HG03108 (cell line): ENCODE data around the gene RFLNA.

Experiments
- ATAC-seq: cut with Tn5 transposase; IDR thresholded peaks from one replicate; pipeline ENCODE4 v1.9.1; 2021; ENCODE audit warnings: moderate library complexity; ENCODE audit not compliant: unreplicated experiment

Gene RFLNA, protein sequence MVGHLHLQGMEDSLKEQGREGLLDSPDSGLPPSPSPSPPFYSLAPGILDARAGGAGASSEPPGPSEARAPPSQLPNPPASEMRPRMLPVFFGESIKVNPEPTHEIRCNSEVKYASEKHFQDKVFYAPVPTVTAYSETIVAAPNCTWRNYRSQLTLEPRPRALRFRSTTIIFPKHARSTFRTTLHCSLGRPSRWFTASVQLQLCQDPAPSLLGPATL

DNA sequence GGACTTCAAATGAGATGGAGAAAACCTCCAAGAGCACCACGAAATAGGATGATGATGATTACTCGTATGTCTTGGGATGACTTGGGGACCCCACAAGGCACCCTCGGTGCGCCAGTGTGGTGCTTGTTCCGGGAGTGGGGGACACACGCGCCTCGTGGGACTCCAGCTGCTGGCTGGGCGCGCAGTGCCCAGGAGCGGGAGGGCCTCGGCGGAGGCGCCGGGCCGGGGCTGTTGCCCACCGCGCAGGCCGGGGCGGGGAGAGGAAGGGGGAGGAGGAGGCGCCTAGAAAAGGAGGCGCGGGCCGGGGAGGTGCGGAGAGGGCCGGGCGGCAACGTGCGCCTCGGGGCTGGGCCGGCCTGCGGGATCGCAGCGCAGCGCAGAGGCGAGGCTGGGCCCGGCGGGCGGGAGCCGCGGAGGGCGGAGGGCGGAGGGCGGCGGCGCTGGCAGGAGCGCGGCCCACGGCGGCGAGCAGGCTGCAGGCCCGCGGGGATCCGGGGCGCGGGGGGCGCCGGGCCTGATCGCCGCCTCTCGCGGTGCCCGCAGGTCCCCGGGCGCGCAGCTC is at the start of gene RFLNA:
RFLNA (plus strand) TSS at position 314 of the 562 bp plus-strand sequence. CDS start 337 bp downstream, outside the sequence.
- no peak for ATAC-seq

DNA sequence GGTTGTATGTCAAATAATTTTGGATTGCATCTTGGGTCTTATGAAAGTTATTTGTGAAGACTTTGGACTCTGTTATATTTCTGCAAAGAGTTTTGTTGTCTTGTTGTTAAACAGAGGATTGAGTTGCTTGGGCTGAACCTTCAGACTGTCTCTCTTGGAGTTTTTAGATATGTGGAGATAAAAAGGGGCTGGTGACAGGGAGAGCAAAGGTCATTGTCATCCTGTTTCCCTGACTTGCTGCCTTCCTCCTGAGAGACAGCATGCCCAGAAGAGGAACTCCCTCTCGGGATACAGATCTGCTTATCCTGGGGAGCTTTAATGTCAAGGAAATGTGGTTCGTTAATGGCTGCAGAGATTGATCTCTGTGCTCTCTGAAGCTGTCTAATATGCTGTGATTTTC is 47.6 kb upstream of the RFLNA start:
- no peak for ATAC-seq

DNA sequence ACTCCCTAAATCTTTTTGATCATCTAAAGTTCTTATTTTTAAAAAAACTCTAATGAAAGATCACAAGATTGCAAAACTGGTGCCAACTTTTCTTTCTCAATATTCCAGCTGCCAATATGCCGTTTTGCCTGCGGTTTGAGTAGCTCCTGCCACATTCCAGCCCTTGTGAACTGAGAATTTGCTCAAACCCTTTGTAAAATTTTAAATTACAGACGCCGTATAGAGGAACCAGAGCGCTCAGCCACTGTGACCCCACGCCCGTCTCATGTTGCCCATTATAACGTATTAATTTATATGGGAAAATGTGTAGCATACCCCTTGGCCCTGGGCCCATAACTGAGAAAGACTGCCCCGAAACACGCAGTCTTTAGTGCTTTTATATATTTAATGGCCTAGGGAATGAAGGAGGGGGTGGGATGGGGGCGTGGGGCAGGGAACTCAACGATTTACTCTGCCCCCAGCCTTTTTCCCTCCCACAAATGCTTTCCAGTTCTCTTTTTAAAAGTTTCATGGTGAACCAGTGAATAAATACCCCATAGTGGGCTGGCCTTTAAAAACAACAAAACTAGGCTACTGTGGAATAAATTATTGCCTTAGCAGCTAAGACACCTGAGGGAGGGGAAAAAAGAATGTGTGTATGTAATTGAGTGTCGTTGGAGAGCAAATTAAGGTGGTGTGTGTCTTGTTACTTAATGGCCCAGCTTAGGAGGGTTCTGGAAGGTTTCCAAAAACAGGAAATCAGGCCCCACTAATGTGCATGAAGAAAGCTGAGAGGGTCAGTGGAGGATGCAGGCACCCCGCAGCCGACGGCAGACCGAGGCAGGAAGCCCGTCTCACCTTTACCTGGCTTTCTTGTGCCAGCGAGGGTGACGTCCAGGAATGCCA is 45.7 kb upstream of the RFLNA start:
- no peak for ATAC-seq

DNA sequence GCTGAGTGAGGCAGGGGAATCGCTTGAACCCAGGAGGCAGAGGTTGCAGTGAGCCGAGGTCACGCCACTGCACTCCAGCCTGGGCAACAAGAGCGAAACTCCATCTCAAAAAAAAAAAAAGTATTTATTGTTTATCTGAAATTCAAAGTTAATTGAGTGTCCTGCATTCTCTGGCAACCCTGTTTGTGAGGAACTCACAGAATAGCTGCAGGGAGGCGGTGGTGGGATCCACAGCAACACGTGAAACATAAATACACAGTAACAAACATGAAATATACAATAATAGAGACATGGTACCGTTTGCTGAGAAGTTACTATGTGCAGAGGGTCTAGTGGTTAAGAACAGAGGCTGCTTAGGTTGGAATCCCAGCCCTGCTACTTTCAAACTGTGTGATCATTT is 43.7 kb upstream of the RFLNA start:
- no peak for ATAC-seq

DNA sequence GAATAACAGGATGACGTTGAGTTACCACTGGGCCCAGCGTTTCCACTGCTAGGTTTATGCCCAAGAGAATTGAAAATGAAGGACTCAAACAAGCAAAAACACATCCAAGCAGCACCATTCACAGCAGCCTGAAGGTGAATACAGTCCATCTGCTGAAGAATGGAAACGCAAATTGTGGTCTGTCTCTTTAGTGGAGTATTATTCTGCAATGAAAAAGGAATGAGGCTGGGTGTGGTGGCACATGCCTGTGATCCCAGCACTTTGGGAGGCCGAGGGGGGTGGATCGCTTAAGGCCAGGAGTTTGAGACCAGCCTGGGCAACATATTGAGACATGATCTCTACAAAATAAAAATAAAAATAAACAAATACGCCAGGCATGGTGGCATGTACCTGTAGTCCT is 41.9 kb upstream of the RFLNA start:
- no peak for ATAC-seq

DNA sequence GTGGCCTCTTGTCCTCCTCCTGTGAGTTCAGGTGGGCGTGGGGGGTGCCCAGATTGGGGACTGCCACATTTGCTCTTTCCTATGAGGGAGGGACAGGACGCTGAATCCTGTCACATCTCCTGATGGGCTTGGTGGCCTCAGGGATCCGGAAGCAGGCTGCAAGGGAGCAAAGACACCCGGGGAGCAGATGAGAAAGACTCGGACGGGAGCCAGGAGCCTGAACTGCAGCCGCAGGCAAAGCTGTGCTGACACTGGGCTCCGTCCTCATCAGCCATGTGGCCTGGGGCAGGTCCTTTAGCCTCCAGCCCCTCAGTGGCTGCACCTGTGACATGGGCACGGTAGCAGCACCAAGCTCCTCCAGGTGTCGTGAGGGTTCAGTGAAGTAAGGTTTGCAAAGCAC is 40.8 kb upstream of the RFLNA start:
- ATAC-seq = no peak

DNA sequence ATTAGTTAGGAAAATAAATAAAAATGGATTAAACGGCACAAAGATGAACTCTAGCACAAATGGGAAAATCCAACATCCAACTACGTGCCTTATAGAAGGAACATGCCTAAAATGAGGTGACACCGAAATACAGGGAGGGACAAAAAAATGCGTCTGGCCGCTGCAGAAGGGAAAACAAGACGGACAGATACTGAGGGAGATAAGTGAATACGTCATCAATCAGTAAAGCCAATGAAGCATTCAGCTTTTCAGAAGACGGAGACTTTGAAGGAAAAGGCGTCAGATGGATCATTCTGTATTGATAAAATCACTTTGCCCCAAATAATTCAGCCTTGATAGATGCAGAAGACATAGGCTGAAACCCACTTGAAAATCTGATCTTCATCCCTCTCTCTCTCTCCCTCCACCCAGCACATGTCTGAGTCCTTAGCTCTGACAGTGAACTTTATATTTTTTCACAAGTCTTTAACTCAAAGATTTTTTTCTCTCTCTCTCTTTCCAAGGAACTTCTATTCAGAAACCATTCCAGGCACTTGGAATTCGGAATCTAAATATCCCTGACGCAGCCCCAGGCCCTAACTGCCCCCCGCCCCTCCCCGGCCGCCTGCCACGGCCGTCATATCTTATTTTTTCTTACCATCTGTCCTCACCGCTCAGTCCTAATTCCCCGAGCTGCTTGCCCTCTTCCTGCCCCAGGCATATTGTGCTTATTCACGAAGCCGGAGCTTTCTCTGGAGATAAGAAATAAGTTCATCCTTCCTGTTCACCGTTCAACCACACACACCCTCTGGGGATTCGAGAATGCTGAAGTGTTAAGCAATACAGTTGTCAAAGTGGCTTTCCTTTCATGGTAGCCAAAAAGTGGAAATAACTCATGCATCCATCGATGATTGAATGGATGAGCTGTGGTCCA is 35.5 kb upstream of the RFLNA start:
- ATAC-seq = no peak

DNA sequence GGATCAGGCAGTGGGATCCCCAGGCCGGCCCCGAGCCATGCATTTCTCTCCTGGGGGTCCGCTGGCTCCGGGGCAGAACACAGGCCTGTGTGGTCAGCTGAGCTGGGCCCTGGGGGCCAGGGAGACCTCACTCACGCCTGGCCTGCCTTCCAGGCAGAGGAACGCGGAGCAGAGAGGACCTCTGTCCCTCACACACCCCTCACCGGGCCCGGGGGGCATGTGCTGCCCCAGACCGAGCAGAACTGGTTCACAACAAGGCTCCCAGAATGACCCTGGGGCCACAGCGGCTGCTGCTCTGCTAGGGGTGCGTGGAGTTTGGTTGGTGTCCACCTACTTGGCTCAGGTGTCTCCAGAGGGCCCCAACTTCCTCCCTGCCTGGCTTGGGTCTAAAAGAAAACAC is 33.0 kb upstream of the RFLNA start:
- no peak for ATAC-seq

DNA sequence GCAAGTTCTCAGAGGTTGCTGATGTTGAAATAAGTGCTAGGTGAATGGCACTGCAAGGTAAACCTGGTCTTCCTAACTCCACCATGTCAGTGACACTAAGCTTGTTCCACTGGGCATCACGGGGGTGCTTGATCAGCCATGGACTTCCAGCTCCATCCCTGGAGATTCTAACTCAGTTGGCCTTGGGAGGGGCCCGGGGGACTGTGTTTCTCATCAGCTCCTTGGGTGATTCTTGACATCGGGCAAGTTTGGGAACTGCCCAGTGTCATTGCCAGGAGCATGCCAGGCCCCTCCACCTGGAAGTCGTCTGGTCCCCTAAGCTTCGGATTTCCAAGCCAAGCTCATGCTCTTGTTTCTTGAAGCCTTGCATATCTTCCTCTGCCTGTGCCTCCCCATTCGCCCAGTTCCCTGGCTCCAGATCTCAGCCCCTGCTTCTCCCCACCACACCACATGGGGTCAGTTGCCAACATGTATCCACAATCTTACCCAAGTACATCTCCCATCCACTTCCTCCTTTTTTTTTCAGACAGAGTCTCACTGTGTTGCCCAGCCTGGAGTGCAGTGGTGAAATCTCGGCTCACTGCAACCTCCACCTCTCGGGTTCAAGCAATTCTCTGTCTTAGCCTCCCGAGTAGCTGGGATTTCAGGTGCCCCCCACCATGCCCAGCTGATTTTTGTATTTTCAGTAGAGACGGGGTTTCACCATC is 30.7 kb upstream of the RFLNA start:
- no peak for ATAC-seq

DNA sequence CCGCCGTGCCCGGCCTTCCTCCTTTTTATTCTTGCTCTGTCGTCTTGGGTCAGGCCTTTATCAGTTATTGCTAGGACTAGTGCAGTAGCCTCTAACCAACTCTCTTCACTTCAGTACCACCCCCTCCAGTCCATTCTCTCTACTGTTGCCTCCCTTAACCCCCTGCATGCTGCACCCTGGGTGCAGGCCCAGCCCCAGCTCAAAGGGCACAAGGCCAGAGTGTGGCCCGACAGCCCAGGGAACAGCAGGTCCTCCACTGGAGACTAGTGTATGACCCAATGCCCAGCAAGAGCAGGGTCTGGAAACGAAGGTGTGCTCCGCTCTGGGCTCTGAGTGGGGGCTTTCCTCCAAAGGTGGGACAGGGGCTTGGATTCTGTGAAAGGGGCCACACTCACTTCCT is 30.0 kb upstream of the RFLNA start:
- ATAC-seq = no peak

DNA sequence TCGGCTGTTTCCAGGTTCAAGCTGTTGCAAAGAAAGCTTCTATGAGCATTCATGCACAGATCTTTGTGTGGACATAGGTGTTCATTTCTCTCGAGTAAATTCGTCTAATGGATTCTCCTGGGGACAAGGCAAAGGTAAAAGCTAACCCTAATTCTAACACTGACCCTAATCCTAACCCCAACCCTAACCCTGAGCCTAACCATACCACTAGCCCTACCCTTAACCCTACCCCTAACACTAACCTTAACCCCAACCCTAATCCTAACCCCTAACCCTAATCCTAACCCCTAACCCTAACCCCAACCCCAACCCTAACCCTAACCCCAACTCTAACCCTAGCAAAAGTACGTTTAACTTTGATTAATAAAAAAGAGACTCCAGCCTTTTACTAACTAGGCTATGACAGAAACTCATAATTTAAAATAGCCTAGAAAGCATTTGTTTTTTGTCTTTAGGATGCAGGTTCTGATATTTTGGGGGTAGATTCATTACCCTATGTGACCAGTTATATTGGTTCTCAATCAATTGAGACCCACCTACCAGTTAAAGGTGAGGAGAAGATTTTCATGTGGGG is 27.6 kb upstream of the RFLNA start:
- ATAC-seq = no peak

DNA sequence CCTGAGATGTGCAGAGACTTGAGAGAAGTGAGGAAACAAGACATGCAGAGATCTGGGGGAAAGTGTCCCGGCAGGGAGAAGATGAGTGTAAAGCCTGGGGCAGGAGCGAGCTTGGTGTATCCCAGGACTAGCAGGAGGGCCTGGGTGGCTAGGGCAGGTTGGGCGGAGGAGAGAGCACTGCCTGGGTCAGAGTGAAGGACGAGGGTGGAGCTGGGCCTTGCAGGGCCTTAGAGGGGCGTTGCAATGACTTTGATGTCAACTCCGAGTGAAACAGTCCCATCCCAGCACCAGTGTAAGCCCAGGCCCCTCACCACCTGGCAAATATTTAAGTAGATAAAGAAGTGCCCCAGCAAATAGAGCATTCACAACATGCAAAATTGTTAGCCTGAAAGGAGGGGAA is 24.2 kb upstream of the RFLNA start:
- ATAC-seq = no peak

DNA sequence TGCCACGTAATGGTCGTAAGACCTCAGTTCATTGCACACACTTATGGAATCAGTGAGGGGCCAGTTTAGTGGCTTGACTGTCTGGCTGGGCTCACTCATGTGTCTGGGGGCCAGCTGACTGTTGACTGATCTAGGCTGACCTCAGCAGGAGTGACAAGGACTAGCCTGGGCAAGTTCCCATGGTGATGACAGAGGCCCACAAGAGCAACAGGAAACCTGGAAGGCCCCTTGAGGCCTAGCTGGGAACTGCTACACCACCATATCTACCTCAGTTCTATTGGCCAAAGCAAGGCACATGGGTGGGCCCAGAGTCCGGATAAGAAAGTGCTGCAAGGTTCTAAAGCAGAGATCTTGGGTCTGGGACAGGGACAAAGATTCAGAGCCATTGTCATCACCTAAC is 21.3 kb upstream of the RFLNA start:
- ATAC-seq = no peak

DNA sequence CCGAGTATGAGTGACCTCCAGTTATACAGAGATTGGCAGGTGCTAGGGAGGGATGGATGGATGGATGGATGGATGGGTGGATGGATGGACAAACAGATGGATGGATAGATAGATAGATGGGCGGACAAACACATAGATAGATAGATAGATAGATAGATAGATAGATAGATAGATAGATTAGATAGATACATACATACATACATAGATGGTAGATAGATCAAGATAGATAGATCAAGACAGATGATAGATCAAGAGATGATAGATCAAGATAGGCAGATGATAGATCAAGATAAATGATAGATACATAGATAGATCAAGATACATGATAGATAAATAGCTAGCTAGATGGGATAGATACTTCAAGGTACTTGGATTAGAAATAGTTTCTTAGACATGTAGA is 18.6 kb upstream of the RFLNA start:
- no peak for ATAC-seq

DNA sequence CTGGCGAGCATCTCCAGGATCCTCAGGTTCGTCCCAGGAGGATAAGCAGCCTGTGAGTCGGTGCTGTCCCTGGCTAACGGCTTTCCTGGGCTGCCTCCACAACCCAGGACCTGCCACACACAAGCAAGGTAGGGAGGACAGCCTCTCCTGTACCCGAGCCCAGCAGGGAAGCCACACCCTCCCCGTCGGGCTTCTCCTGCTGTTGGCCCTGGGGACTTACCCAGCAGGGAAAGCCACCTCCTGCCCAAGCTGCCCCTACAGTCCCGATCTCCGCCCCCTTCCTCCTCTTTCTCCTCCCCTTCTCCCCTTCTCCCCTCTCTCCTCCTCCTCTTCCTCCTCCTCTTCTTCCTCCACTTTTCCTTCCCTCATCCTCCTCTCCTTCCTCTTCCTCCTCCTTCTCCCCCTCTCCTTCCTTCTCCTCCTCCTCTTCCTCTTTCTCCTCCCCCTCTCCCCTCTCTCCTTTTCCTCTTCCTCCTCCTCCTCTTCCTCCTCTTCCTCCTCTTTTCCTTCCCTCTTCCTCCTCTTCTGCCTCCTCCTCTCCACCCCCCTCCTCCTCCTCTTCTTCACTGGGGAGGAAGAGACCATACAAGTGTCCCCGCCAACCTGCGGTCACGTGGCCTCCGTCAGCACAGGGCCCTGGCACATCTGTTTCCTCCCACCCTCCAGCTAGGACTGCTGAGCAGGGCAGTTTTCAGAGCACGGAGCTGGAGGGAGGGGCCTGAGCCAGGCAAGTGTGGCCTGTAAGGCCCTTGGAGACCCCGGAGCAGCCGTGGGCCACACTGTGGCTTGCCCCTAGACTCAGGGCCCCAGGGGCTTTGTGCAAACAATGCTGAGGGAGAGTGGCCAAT is 17.3 kb upstream of the RFLNA start:
- no peak for ATAC-seq

DNA sequence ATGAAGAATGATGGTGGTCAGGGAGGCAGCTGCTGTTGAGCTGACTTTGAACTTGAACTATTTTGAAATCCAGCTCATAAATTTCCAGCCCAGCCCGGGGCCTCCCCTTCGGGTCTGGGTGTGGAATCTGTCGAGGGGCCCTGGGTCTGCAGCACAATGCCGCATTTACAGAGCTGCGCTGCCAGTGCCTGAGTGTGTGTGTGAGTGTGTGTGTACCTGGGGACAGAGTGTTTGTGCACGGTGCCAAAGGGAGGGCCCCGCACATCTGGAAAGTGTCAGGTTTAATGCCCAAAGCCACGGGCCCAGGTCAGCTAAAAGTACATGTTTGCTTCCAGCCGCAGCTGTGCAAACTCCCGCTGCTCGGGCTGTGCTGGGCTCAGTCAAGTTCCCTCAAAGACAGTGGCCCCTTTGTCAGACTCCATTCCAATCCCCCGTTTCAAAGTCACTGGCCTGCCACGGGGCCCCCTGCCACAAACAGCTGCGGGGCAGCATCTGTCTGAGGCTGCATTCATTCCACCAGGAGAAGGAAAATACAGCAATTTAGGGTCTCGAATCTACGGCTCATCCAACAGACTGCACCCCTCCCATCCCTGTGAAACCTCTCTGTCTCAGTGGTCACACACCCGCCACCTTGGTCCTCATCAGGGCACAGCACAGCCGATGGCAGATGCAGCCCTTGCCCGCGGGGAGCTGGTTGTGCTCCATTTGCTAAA is 16.3 kb upstream of the RFLNA start:
- no peak for ATAC-seq

DNA sequence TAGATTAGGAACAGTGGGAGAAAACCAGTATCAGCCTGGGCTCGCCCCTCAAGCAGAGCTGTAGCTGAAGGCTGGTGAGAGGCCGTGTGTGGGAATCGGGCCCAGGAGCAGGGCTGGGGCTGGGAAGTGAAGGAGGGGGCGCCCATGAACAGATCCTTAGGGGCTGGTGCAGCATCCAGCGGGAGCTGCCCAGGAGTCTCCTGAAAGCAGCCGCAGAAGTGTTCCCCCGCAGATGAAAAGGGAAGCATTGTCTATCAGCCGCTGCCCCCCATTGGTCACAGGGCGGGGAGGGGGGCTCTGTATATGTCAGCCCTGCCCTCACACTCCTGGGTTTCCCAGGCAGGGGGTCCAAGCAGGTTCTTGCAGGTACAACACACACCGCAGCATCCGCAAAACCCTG is 15.6 kb upstream of the RFLNA start:
- no peak for ATAC-seq

DNA sequence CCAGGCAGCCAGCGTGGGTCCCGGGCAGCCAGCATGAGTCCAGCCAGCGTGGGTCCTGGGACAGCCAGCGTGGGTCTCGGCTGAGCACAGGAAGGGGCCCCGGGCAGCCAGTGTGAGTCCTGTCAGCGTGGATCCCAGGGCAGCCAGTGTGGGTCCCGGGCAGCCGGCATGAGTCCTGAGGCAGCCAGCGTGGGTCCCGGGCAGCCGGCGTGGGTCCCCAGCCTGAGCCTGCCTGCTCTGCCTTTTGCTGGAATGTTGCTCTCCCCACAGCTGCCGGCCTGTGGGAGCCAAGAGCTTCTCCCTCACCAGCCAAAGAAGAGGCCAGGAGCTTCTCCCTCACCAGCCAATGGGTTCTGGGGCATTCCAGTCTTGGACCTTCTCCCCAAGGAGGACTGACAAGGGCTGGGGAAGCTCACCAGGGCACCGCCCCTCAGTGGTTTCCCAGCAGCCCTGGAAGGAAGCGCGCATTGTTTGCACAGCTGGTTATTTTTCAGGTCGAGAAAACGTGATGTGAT is 15.0 kb upstream of the RFLNA start:
- no peak for ATAC-seq
